Measurements from ENCODE around the gene GPX8.

The GPX8 gene

DNA sequence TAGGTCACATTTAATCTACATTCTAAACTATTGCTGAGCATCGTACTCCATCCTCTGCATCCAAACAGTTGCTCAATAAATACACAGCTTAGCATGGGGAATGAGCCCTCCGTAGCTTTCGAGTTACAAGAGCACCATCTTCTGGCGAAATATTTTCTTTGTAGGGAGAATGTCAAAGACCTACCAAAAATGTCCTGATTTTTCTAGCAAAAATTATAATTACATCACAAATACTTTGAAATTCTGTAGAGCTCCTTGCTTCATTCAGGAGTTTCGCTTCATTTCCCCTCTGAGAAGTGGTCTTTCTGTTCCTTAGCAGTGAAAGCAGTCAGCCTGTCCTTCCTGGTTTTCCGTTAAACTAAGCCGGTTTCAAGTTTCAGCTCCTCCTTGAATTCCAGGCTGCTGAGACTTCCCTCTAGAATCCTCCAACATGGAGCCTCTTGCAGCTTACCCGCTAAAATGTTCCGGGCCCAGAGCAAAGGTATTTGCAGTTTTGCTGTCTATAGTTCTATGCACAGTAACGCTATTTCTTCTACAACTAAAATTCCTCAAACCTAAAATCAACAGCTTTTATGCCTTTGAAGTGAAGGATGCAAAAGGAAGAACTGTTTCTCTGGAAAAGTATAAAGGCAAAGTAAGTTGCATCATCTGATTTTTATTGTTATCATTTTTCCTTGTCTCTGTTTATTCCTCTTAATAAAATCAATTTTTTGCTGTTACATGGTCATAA lies at the start of gene GPX8:
TSS of gene GPX8 (plus strand) at position 409 of the 730 bp plus-strand sequence. CDS start at position 431, 22 bp downstream.
- peak; percentile 65 for DNase-seq

- DNase-seq: no peak
Measured at GRCh38 chr5:55110217-55110616, 49.8 kb upstream of the GPX8 start.

DNA sequence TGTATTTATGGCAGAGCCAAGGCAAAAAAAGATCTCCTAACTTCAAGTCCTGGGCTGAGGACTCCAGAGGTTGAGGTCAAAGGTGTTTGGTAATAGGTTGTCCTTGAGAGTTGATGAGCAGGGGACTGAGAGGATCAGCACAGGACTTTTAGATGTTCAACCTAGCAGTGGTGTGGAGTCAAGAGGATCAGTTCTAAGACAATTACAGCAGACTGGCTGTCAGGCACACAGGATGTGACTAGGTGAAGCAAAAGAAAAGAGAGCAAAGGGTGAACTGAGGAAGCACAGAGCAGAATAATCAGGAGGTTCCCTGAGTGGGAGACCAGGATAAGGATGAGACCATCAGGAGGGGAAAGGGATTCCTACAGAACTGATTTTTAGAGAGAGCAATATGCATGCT lies 46.6 kb upstream of the GPX8 start:
- no peak for DNase-seq

- no peak for DNase-seq
Measured at GRCh38 chr5:55114061-55114460, 45.9 kb upstream of the GPX8 start.

DNA sequence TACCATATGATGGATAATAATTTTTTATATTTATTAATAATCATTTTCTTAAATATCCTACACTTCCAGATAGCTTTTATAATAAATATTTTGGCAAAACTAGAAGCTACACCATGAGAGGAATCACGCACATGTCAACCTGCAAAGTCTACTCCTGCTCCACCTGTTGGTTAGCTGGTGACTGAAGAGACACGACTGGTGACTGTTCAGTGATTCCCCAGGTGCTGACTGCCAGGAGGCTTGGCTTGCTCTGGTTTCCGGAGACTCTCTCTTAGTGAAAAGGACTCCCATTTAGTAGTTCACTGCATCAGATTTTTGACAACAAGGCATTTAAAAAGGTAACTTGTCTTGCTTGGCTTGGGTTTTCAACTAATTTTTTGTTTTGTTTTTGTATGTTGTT lies 36.6 kb upstream of the GPX8 start:
- no peak for DNase-seq

GRCh38 chr5:55134053-55134722 lies 25.8 kb upstream of the GPX8 start:
- DNase-seq: peak; percentile 8

GRCh38 chr5:55136521-55136920 lies 23.4 kb upstream of the GPX8 start:
- no peak for DNase-seq

DNA sequence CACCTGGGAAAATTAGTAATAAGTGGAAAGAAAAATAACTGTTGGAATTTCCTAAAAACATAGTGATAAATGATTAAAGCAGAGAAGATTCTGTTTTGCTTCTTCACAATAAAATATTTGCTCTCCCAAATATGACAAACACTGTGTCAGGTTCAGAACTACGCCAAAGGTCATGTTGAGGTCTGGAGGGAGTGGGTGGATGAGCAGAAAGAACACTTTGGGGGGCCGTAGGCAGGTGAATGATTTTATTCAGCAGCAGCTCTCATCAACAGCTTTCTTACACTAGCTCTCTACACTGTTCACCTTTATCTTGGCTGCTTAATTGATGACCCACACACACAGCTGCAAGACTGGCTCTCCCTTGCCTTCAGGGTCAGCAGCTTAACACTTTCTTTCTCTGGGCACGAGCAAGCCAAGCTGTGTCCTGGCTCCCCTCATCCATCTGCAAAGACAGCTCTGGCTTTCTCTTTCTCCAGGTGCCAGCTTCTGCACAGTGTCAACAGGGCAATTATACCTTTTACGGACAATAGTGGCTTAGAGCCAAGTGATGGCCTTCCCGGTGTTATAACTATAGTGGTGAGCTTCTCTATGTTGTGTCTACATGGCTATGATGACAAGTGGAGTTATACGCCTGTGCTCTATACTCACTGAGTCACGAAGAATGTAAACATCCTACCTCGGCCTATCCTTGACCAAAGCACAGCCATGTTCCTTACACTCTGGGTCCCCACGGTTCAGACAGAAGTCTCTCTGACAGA lies 18.9 kb upstream of the GPX8 start:
- peak; percentile 83 for DNase-seq

GRCh38 chr5:55141945-55142690 lies 17.9 kb upstream of the GPX8 start:
- DNase-seq: peak; percentile 30

DNA sequence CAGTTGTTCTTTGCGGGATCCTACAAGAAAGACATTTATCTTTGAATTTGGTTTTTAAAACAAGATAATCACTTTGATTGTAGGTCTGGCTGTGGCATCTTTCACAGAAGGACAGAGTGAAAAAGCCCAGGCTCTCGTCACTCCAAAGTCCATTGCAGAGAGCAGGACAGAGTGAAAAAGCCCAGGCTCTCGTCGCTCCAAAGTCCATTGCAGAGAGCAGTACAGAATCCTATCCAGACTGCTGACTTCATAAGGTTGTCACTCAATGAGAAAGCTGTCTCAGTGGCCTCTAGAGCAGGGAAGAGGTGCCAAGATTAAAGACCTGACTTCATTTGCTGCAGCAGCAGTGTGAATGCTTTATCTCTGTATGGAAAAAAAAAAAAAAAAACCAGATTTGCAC lies 16.3 kb upstream of the GPX8 start:
- DNase-seq: no peak

- no peak for DNase-seq
Measured at GRCh38 chr5:55146080-55146479, 13.9 kb upstream of the GPX8 start.

DNA sequence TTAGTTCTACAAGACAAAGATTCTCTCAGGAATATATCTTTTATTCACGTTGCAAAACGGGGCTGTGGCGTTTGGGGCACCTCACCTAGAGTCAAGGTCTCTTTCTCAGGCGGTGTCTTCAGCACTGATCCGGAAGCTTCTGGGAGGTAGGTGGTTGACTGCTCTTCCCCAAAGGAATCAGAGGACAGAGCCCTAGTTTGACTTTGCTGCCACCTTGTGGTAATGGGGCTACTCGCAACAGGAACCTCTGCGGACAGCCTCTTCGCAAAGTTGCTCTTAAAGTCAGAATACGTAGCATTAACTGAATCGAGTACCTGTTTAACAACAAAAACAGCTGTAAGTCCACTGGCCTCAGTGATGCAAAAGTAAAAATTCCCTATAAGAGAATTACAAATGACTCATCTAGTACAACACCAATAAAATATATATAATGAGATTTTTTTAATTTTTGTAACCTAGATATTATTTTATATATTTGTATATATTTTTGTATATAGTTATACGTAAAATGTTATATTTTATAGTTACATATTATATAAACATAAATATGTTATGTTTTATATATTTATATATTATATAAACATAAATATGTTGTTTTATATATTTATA lies 13.3 kb upstream of the GPX8 start:
- peak; percentile 87 for DNase-seq

DNA sequence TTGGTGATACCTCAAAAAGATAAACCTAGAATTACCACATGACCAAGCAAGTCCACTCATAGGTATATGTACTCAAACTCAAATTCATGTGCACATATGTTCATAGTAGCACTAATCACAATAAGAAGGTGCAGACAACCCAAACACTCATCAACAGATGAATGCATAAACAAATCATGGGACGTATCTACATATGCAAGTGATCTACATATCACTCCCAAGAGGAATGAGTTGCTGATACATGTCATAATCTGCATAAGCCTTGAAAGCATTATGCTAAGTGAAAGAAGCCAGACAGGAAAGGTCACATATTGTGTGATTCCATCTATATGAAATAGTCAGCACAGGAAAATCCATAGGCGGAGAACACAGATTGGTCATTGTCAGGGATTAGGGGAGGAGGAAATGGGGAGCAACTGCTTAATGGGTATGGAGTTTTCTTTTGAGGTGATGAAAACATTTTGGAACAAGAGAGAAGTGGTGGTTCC lies 10.6 kb upstream of the GPX8 start:
- no peak for DNase-seq

GRCh38 chr5:55151923-55152842 lies 7.8 kb upstream of the GPX8 start:
- DNase-seq: no peak

- no peak for DNase-seq
Measured at GRCh38 chr5:55154873-55155272, 5.1 kb upstream of the GPX8 start.

- no peak for DNase-seq
Measured at GRCh38 chr5:55160493-55161209, 680 bp downstream of the GPX8 start.

DNA sequence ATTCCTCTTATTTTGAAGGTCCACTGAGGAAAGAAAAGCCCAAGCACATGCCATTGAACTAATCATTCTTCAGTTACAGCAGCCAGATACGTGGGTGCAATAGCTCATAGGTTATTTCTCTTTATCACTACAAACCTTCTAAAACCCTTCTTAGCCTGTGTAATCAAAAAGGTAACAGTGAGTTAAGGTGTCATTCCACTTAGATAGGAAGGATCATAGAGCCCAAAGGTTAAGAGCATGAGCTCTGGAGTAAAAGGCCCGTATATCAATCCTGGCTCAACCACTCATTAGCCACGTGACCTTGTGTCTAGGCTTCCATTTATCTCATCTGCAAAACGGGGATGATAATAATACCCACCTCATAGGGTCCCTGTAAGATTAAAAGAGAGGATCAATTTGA lies 2.7 kb downstream of the GPX8 start:
- no peak for DNase-seq

- no peak for DNase-seq
Measured at GRCh38 chr5:55171471-55171870, 11.5 kb downstream of the GPX8 start.

GRCh38 chr5:55172051-55172899 lies 12.3 kb downstream of the GPX8 start:
- DNase-seq: peak; percentile 95

Measured in NCI-H69 (cell line).